Esophagus squamous epithelium (tissue), 4 donors: ENCODE measurements around the gene LPIN1.

Source experiments
- CTCF ChIP-seq, 6 experiments: fragments of 450-650 bp in 4 of 6; fragments of 200-600 bp in 2 of 6; sonication (generic) in 2 of 6; IDR thresholded peaks; one replicate each; pipeline ENCODE4 v1.5.1; 2016 to 2019; ENCODE audit warnings: antibody characterized with exemption in 6 of 6, mild to moderate bottlenecking in 4 of 6, moderate library complexity in 4 of 6
- POLR2A ChIP-seq, 4 donors: fragments of 450-650 bp; IDR thresholded peaks; one replicate each; pipeline ENCODE4 v1.6.1; 2017; ENCODE audit warnings: antibody characterized with exemption in 4 of 4, mild to moderate bottlenecking in 4 of 4, moderate library complexity in 3 of 4

- no peak for TF ChIP-seq CTCF (IDR thresholded peaks at IDR 0.05)
- TF ChIP-seq POLR2A (IDR thresholded peaks at IDR 0.05): no peak
These were observed 45.2 kb upstream of the LPIN1 start for GRCh38 chr2:11701206-11701605.
